GM12872 (cell line): ENCODE data around the gene DHFR.

Experiments used
- CTCF ChIP-seq: IDR thresholded peaks from 3 replicates; pipeline ENCODE4 v1.5.1; 2011; ENCODE audit warnings: low read depth, mild to moderate bottlenecking, low read length, moderate library complexity; ENCODE audit not compliant: insufficient read depth

Gene DHFR

DNA sequence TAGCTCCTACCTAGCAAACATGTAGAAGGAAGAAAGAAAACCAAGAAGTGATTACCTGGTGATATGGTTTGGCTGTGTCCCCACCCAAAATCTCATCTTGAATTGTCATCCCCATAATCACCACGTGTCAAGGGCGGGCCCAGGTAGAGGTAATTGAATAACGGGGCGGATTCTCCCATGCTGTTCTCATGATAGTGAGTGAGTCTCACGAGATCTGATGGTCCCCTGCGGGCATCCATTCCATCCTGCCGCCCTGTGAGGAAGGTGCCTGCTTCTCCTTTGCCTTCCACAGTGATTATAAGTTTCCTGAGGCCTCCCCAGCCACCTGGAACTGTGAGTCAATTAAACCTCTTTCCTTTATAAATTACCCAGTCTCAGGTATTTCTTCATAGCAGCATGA is 57.3 kb downstream of the DHFR start:
- TF ChIP-seq CTCF: no peak

- TF ChIP-seq CTCF: no peak
Measured at GRCh38 chr5:80594810-80595209, 60.0 kb downstream of the DHFR start.

GRCh38 chr5:80592761-80593160 is 62.0 kb downstream of the DHFR start:
- TF ChIP-seq CTCF: no peak

- TF ChIP-seq CTCF: no peak
Measured at GRCh38 chr5:80592105-80592504, 62.7 kb downstream of the DHFR start.

DNA sequence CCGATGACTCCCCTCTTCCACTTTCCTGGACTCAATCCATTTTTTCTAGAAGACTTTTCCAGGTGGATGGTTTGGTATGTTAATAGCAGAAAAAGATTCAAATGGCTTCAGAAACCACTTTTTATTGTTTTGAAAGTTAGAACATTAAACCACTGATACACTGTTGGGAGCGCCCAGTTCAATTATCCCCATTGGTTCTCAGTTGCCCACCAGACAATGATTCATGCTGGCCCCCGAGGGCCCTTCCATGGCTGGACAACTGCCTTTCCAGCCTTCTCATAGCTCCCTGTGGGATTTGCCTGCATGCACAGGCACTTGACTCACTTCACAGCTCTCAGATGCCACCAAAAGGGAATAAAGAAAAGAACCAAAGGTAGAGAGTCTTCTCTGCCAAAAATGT is 63.4 kb downstream of the DHFR start:
- TF ChIP-seq CTCF: no peak

DNA sequence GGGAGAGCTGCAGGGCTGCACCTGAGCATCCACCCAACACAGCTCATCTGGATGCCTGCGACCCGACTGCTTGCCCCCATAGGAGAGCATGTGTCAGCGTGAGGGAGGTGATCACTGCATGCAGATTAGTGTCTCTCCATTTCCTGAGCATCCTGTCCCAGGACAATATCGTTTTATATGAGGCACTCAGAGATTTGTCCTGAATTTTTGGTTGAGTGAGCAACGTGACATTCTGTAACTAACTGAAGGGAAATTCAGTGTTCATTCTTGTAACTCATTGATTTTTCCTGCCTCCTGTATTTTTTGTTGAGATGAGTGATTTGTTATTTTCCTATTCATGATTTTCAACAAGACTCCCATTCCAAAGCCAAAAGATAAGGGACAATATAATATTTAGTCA is 64.0 kb downstream of the DHFR start:
- no peak for TF ChIP-seq CTCF

DNA sequence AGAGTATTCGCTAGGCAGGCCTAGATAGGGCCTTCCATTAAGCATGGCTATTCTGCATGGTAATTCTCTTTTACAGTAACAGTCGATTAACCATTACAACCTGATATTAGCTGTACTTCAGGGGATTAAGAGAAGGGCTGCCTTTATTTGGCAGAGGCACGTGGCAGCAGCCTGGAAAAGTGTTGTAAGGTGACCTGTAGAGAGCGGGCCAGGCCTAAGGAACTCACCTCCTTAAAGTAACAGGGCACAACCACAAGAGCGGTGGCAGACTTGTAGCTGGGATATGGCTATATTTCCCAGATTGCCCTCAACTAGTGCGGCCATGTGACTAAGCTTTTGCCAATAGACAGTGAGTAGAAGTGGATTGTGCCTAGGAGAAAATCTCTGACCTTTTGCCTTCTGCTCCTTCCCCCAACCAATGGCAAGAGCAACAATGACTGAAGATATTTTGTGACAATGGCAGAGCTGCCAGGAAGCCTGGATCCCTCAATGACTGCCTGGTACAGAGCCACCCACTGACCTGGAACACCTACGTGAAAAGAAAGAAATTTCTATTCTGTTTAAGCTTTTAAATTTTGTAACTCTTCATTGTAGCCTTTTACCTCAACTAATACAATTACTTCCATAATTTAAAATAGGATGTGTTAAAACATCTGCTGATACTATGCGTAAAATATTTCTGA is 65.8 kb downstream of the DHFR start:
- TF ChIP-seq CTCF: no peak
